T47D (cell line): Measurements from ENCODE around the gene NOTCH1.
A peak's percentile ranks its signal among the peaks of the same experiment; 100 is the strongest.

ENCODE experiments used
- DNase-seq, 2 experiments: peaks; one replicate each; pipeline versions ENCODE4 v3.0.0 to v3.0.0-alpha.2; 2011 to 2012; ENCODE audit warnings: low read depth in 1 of 2, low spot score in 1 of 2
- JUND ChIP-seq: IDR thresholded peaks from 2 replicates; pipeline ENCODE4 v1.6.1; 2012; ENCODE audit warnings: low read depth
- in situ Hi-C: cut with HindIII; loops from 2 replicates; pipeline ENCODE4 v1.10.0; 2016; ENCODE audit warnings: low sequenced_read_pairs, low pct_unique_long_range_greater_than_20kb

NOTCH1 gene

GRCh38 chr9:136485049-136486045 lies 60.5 kb downstream of the NOTCH1 start:
- in situ Hi-C loops = no loop called here
- DNase-seq = peak; percentile 82 to 90

GRCh38 chr9:136484153-136485048 lies 61.4 kb downstream of the NOTCH1 start:
- peak in 1 of 2 experiments; percentile 89 for DNase-seq
- in situ Hi-C loops = no loop called here
- no peak for TF ChIP-seq JUND

More at GRCh38 chr9:136485049-136486045, 60.5 kb downstream of the NOTCH1 start:
- no peak for TF ChIP-seq JUND

GRCh38 chr9:136483589-136484152 lies 62.2 kb downstream of the NOTCH1 start:
- in situ Hi-C loops = no loop called here
- no peak for TF ChIP-seq JUND

GRCh38 chr9:136482793-136483588 lies 62.9 kb downstream of the NOTCH1 start, which contains the start of gene SEC16A:
Gene SEC16A (minus strand): TSS chr9:136483040. CDS start chr9:136477615, 5,425 bp downstream.
- in situ Hi-C loops = no loop called here
- peak; percentile 95 to 99 for DNase-seq
- no peak for TF ChIP-seq JUND

More at GRCh38 chr9:136483589-136484152, 62.2 kb downstream of the NOTCH1 start:
- DNase-seq = peak; percentile 90 to 95

GRCh38 chr9:136482046-136482792 lies 63.6 kb downstream of the NOTCH1 start:
- in situ Hi-C loops = no loop called here
- TF ChIP-seq JUND = no peak
- DNase-seq = peak in 1 of 2 experiments; percentile 45

- no peak for TF ChIP-seq JUND
- in situ Hi-C loops = no loop called here
Observed at GRCh38 chr9:136481558-136481957, 64.3 kb downstream of the NOTCH1 start.

GRCh38 chr9:136476369-136477150 lies 69.3 kb downstream of the NOTCH1 start:
- no peak for TF ChIP-seq JUND
- in situ Hi-C loops = no loop called here
- DNase-seq = no peak

More at GRCh38 chr9:136481558-136481957, 64.3 kb downstream of the NOTCH1 start:
- no peak for DNase-seq

- TF ChIP-seq JUND = no peak
- in situ Hi-C loops = no loop called here
- DNase-seq = no peak
Observed at GRCh38 chr9:136474974-136475865, 70.6 kb downstream of the NOTCH1 start.

- TF ChIP-seq JUND = no peak
- in situ Hi-C loops = no loop called here
- DNase-seq = no peak
Observed at GRCh38 chr9:136474021-136474640, 71.7 kb downstream of the NOTCH1 start.
